Measurements from ENCODE around the gene OPHN1.

DNA sequence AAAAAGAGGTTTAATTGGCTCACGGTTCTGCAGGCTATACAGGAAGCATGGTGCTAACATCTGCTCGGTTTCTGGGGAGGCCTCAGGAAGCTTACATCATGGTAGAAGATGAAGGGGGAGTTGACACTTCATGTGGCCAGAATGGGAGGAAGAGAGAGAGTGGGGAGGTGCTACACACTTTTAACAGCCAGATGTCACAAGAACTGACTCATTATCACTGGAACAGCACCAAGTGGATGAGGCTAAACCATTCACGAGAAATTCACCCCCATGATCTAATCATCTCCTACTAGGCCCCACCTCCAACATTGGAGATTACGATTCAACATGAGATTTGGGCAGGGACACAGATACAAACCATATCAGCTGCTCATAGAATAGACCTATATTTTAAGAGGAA, 255.8 kb downstream of the OPHN1 start:
- TF ChIP-seq, protein P1, sequence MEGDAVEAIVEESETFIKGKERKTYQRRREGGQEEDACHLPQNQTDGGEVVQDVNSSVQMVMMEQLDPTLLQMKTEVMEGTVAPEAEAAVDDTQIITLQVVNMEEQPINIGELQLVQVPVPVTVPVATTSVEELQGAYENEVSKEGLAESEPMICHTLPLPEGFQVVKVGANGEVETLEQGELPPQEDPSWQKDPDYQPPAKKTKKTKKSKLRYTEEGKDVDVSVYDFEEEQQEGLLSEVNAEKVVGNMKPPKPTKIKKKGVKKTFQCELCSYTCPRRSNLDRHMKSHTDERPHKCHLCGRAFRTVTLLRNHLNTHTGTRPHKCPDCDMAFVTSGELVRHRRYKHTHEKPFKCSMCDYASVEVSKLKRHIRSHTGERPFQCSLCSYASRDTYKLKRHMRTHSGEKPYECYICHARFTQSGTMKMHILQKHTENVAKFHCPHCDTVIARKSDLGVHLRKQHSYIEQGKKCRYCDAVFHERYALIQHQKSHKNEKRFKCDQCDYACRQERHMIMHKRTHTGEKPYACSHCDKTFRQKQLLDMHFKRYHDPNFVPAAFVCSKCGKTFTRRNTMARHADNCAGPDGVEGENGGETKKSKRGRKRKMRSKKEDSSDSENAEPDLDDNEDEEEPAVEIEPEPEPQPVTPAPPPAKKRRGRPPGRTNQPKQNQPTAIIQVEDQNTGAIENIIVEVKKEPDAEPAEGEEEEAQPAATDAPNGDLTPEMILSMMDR (IDR thresholded peaks at IDR 0.05 in 4 of 5, conservative IDR thresholded peaks at IDR 0.05 in 1 of 5), result no peak
- no peak for TF ChIP-seq POLR2A (IDR thresholded peaks at IDR 0.05)
